IPS-NIHi11 (cell line): ENCODE results near the gene APOC1.
"Not testable (repeated sequence)": the region's sequence is repeated elsewhere in the genome, so short reads cannot be mapped to it uniquely, and the experiment has no call there.

Experiments
- DNase-seq: peaks from one replicate; pipeline ENCODE4 v3.0.0; 2012; ENCODE audit warnings: mixed read lengths, low spot score

Gene APOC1

DNA sequence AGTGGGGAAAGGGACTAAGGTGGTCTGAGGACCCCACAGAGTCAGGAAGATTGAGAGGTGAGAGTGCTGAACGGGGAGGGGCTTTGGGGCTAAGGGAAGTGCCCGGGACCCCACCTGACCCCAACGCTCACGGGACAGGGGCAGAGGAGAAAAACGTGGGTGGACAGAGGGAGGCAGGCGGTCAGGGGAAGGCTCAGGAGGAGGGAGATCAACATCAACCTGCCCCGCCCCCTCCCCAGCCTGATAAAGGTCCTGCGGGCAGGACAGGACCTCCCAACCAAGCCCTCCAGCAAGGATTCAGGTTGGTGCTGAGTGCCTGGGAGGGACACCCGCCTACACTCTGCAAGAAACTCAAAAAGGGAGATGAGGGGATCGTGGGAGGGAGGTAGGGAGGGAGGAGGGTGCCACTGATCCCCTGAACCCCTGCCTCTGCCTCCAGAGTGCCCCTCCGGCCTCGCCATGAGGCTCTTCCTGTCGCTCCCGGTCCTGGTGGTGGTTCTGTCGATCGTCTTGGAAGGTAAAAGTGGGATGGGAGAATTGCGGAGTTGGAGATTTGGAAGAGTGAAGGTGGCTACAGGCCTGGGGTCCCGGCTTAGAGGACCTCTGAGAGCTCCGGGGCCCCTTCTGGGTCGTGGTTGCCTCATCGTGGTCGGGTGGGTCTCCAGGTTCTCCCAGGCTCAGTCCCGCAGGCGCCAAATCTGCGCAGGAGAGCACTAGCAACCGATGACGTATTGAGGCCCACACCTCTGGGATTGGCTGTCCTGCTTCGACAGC is at the start of gene APOC1:
Gene APOC1 (plus strand): TSS at position 176 of the 774 bp plus-strand sequence. CDS start 284 bp downstream, at position 460.
- peak; percentile 89 for DNase-seq

DNA sequence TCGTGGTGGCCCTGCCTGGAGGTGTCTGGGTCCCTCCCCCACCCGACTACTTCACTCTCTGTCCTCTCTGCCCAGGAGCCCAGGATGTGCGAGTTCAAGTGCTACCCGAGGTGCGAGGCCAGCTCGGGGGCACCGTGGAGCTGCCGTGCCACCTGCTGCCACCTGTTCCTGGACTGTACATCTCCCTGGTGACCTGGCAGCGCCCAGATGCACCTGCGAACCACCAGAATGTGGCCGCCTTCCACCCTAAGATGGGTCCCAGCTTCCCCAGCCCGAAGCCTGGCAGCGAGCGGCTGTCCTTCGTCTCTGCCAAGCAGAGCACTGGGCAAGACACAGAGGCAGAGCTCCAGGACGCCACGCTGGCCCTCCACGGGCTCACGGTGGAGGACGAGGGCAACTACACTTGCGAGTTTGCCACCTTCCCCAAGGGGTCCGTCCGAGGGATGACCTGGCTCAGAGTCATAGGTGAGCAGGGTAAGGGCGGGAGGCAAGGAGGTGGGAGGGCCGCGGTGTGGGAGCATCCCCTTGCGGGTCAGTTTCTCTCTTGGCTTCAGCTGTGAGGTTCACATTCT is 49.1 kb upstream of the APOC1 start:
- no peak for DNase-seq

DNA sequence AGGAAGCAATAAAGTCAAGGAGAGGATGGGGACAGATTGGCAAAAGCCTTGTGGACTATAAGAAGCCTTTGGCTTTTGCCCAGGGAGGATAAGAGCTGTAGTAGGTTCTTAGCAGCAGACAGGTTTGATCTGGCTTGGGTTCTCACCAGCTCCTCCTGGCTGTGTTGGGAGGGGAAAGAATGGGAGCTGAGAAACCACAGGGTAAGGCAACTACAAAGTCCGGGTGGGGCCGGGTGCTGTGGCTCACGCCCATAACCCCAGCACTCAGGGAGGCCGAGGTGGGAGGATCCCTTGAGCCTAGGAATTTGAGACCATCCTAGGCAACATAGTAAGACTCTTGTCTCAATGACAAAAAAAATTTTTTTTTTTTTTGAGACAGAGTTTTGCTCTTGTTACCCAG is 47.7 kb upstream of the APOC1 start:
- no peak for DNase-seq

DNA sequence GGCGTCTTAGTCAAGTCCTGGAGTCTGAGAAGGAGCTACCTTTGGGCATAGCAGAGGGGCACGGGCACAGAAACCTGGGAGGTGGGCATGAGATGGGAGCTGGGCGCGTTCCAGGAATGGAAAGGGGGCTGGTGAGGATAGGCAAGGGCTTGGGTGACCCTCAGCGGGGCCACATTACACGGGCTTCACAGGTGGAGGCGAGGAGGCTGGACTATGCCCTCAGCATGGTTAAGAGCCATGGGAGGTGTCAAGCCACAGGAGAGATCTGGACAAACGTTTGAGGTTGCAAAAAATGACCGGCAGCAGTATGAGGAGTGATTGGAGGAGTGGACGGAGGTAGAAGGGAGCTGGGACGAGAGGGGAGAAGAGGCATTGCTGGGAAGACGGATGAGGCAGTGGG is 46.8 kb upstream of the APOC1 start:
- no peak for DNase-seq

DNA sequence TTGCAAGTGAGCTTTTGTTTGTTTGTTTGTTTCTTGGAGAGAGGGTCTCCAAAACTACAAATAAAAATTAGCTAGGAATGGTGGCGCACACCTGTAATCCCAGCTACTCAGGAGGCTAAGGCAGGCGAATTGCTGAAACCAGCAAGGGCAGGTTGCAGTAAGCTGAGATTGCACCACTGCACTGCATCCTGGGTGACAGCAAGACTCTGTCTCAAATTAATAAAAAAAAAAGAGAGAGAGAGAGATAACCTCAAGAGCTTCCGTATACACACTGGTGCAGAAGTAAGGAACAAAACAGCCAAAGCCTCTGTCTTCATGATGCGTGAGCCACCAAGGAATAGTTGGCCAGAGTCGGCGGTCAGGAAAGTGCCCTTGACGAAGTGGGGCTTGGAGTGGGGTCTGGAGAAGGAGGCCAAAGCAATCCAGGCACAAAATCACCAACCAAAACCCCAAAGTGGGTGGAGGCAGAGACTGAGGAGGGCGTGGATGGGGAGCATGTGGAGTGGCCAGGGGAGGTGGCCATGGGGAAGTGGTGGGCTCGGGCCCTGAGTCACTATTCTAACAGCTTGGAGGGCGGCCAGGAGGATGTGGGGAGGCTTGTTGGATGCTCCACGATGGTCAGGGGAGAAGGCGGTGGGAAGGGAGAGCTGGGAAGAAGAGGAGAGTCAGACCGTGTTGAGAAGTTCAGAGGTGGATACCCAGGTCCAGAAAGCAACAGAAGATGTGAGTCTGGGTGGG is 44.5 kb upstream of the APOC1 start:
- no peak for DNase-seq

DNA sequence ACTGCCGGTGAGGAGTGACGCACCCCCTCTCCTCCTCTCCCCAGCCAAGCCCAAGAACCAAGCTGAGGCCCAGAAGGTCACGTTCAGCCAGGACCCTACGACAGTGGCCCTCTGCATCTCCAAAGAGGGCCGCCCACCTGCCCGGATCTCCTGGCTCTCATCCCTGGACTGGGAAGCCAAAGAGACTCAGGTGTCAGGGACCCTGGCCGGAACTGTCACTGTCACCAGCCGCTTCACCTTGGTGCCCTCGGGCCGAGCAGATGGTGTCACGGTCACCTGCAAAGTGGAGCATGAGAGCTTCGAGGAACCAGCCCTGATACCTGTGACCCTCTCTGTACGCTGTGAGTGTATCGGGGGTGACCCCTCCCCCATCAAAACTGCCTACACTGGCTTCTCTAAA is 42.6 kb upstream of the APOC1 start:
- no peak for DNase-seq

DNA sequence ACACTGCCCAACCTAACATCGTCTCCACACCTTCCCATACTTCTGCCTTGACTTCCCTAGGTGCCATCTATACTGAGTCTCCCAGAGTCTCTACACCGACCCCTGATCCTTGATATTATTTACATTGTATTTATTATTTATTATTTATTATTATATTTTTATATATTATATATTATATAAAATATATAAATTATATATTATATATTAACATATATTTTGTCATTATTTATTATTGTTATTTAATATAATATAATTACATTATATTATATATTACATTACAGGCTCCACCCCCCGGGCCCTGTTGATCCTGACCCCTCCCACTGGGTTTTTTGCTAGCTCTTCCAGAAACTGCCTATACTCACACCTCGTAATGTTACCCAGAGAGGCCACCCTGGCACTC is 41.7 kb upstream of the APOC1 start:
- DNase-seq = no peak

DNA sequence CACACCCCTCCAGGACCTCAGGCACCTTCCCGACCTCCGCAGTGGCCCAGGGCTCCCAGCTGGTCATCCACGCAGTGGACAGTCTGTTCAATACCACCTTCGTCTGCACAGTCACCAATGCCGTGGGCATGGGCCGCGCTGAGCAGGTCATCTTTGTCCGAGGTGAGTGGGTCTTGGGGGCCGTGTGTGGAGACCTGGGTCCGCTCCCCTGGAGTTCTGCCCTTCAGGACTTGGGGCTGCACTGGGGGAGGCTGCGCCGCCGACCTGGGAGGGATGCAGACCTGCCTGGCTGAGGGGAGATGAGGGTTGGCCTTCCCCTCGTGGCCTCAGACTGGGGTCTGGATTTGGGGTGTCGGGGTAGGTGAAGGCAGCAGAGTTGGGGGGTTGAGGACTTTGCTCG is 40.1 kb upstream of the APOC1 start:
- no peak for DNase-seq

DNA sequence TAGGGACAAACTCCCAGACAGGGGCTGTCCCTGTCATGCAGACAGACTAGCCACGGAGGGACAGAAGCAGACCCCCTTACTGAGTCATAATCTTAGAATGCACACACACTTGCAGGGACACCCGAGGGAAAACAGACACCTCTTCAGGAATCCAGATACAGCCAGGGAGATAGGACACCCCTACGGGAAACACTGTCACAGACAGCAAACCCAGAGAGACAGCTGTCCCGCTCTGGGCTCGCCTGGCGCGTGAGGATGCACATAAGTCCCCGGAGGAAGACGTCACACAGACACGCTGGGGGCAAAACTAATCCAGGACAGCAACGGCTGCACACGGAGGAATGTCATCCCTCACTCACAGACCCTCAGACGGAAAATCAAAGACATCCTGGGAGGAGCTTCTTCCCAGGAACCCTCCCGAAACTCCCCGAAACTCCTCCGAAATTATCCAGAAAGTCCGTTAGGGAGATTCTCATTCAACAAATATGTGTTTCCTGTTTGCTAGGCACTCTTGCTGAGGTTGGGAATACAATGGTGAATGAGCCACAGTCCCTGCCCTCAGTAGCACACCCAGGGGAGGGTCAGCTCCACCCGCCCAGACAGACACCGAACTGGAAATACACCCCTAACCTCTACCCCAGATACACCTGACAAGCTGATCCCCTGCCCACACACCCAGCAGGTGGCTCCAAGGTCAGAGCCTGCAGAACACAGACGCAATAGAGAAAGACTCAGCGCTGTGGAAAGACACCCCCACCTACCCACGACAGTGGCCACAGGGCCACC is 38.5 kb upstream of the APOC1 start:
- no peak for DNase-seq

DNA sequence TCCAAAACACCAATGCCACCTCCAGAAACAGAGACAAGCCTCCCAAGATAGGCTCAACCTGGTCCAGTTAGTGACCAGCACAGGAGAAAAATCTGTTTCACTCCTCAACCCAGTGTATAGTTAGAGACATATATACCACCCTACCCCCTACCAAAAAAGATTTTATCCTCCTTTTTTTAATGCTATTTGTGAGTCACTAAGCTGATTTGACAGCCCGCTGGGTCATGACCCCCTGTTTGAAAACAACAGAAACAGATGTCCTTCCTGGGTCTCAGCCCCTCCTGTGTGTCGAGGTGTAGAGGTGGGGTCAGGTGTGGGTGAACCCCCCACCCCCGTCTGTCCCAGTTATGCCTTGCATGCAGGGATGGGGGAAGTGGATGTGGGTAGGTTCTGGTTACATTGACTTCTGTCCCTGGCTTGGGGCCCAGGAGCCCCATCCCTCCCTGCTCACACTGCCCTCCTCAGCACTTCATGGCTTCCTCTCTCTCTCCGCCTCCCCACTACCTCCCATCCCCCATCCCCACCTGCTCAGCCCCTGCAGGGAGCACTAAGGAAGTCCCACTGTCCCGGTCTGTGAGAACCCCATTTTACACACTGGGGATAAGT is 37.4 kb upstream of the APOC1 start:
- no peak for DNase-seq

DNA sequence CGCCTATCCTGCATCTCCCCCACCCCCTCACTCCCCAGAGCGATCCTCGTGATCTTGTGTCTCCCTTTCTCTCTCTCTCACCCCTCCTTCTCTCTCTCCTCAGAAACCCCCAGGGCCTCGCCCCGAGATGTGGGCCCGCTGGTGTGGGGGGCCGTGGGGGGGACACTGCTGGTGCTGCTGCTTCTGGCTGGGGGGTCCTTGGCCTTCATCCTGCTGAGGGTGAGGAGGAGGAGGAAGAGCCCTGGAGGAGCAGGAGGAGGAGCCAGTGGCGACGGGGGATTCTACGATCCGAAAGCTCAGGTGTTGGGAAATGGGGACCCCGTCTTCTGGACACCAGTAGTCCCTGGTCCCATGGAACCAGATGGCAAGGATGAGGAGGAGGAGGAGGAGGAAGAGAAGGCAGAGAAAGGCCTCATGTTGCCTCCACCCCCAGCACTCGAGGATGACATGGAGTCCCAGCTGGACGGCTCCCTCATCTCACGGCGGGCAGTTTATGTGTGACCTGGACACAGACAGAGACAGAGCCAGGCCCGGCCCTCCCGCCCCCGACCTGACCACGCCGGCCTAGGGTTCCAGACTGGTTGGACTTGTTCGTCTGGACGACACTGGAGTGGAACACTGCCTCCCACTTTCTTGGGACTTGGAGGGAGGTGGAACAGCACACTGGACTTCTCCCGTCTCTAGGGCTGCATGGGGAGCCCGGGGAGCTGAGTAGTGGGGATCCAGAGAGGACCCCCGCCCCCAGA is 36.1 kb upstream of the APOC1 start:
- no peak for DNase-seq

DNA sequence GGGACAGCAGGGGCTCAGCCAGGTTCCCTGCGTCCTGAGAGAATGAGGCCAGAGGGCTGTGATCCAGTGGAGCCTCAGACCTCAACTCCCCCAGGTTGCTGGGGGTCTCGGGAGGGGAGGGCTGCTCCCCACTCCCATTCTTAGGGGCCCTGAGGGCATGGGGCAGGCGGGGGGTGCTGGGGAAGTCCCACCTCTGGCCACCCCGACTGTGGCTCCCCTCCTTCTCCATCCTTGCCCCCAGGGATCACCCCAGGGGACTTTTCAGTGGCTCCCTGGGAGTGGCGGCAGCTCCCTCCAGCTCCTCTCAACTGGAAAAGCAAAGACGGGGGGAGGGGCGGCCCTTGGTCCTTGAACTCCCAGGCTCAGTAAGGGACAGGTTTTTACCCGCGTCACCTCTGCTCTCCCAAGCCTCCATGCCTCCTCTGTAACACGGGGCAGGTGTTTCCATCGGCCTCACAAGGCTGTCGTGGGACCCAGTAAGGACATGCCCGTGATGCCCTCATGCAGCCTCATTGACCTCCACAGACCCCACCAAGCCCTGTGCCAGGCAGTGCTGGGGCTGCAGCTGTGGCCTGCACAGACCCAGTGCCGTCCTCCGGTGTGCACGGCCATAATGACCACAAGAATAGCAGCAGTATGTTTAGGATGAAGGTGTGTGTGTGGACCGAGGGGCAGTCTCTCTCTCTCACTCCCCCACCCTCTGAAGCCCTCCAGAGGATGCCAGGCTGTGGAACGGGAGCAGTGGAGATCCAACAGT is 34.9 kb upstream of the APOC1 start:
- DNase-seq = no peak

DNA sequence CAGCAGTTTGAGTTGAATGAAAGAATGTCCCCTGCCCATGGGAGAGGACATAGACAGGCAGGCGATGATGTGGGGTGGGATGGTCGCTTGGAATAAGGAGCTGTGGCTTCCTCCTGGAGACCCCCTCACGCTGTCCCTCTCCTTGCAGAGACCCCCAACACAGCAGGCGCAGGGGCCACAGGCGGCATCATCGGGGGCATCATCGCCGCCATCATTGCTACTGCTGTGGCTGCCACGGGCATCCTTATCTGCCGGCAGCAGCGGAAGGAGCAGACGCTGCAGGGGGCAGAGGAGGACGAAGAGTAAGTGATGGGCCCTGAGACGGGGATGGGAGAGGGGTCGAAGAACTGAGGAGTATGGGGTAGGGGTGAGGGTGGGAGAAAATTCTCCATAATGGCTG is 32.3 kb upstream of the APOC1 start:
- no peak for DNase-seq

DNA sequence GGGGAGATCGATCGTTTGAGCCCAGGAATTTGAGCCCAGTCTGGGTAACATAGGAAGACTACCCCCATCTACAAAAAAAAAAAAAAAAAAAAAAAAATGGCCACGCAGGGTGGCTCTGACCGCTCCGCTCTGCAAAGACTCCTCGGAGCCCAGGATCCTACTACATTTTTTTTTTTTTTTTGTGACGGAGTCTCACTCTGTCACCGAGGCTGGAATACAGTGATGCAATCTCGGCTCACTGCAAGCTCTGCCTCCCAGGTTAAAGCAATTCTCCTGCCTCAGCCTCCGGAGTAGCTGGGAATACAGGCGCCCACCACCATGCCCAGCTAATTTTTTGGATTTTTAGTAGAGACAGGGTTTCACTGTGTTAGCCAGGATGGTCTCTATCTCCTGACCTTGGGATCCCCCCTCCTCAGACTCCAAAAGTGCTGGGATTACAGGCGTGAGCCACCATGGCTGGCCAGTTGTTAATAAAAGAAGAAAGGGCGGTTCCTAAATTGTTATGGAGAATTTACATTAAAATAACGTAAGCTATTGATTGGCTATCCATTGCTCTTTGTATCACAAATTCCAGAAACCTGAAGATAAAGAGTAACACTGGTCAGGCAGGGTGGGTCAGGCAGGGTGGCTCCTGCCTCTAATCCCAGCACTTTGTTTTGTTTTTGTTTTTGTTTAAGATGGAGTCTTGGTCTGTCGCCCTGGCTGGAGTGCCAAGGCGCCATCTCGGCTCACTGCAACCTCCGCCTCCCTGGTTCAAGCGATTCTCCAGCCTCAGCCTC is 31.6 kb upstream of the APOC1 start:
- not testable (repeated sequence) for DNase-seq

DNA sequence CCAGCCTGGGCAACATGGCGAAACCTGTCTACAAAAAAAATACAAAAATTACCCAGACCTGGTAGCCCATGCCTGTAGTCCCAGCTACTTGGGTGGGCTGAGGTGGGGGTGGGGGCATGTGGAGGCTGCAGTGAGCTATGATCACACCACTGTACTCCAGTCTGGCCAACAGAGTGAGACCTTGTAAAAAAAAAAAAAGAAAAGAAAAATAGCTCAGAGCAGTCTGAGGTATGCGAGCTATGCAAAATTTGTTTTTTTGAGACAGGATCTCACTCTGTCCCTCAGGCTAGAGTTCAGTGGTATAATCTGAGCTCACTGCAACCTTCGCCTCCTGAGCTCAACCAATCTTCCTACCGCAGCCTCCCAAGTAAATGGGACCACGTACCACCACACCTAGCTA is 30.5 kb upstream of the APOC1 start:
- no peak for DNase-seq

DNA sequence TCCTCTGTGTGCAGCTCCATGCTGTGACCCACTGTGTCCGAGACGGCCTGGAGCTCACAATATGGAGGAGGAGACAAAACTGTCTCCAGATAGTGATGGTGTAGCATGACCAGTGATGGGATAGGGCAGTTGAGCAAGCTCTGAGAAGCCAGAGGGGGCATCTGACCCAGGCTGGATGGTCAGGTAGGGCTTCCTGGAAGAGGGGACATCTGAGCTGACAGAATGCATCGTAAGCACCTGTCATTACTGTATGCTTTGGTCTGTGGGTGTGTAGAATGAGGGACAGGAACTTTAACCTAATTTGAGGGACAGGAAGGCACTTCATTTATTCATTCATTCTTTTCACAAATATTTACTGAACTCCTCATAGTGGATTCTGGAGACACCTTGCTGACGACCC is 29.8 kb upstream of the APOC1 start:
- DNase-seq = no peak

DNA sequence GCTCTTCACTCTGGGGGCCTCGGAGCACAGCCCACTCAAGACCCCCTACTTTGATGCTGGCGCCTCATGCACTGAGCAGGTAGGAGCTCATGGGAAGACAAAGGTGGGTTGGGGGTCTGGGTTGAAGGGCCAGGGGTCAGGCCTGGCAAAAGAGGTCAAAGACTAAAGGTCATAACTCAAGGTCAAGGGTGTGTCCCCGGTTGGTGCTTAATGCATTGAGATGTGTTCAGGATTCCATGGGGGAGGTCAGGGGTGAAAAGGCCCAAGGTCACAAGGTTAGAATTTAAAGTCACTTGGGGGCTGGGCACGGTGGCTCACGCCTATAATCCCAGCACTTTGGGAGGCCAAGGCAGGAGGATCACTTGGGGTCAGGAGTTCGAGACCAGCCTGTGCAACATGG is 28.3 kb upstream of the APOC1 start:
- no peak for DNase-seq

DNA sequence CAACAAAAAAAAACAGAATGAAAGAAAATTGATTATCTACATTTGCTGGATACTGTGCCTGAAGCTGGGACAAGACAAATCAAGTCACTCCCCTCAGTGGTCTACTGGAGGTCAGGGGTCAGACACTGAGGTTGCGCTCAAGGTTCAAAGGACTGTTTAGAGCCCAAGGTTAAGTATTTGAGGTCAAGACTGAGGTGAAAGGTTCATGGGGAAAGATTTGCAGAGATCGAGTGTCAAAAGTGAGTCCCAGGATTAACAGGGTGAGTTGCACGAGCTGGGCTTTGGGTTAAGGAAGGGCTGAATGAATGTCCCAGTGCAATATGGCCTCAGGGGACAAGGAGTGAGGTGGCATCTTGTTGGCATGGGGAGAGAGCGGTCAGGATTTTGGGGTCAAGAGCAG is 26.8 kb upstream of the APOC1 start:
- no peak for DNase-seq

DNA sequence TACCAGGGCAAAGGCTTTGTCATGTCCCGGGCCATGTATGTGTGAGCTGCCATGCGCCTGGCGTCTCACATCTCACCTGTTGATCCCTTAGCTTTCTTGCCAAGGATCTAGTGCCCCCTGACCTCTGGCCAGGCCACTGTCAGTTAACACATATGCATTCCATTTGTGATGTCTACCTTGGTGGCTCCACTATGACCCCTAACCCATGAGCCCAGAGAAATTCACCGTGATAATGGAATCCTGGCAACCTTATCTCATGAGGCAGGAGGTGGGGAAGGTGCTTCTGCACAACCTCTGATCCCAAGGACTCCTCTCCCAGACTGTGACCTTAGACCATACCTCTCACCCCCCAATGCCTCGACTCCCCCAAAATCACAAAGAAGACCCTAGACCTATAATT is 26.1 kb upstream of the APOC1 start:
- DNase-seq = not testable (repeated sequence)

DNA sequence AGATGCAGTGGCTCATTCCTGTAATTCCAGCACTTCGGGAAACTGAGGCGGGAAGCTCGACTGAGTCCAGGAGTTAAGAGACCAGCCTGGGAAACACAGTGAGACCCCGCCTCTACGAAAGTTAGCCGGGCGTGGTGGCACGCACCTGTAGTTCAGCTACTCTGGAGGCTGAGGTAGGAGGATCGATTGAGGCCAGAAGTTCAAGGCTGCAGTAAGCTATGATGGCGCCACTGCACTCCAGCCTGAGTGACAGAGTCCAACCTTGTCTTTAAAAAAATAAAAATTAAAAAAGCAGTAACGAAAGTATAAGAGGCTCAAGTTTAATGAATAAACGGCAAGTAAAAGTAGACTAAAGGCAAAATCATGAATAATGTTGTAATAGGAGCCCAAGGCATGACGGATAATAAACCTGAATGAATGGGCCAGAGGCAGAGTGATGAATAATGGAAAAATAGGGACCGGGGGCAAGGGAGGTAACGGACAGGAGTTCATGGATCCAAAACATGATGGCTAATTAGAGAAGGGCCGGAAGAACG is 24.5 kb upstream of the APOC1 start:
- no peak for DNase-seq
